Esophagus muscularis mucosa (tissue), 4 donors: ENCODE measurements around the gene LRRC47. TPM values are rescaled to one million over a fixed set of nuclear protein-coding genes. Genes with fewer than 3 reads are reported as not detected.
A peak's percentile ranks its signal among the peaks of the same experiment; 100 is the strongest.

Experiments used
- DNase-seq: peaks from one replicate; pipeline ENCODE4 v3.0.0-alpha.2; 2017; ENCODE audit errors: extremely low spot score
- H3K27ac ChIP-seq, 4 donors: fragments of 200-600 bp; sonication (generic); replicated peaks in 1 of 4; 1 replicate in 3 of 4; 2 replicates in 1 of 4; pipeline ENCODE4 v1.5.1; 2016 to 2019; ENCODE audit warnings: mild to moderate bottlenecking in 1 of 4
- H3K27me3 ChIP-seq, 4 donors: fragments of 200-600 bp; sonication (generic); one replicate each; pipeline versions ENCODE4 v1.5.1 to v1.6.0; 2016 to 2019
- H3K36me3 ChIP-seq, 4 donors: fragments of 200-600 bp; sonication (generic); one replicate each; pipeline ENCODE4 v1.5.1; 2016 to 2019
- H3K4me1 ChIP-seq, 4 donors: fragments of 200-600 bp; sonication (generic); one replicate each; pipeline ENCODE4 v1.5.1; 2016 to 2019
- H3K4me3 ChIP-seq, 4 donors: fragments of 200-600 bp; sonication (generic); 1 replicate in 2 of 4; 2 replicates in 2 of 4; pipeline ENCODE4 v1.5.1; 2016 to 2019; ENCODE audit warnings: mild to moderate bottlenecking in 4 of 4, moderate library complexity in 1 of 4
- H3K9me3 ChIP-seq, 4 donors: fragments of 200-600 bp; sonication (generic); 1 replicate in 3 of 4; 2 replicates in 1 of 4; pipeline ENCODE4 v1.5.1; 2016 to 2019
- CTCF ChIP-seq, 3 experiments: fragments of 200-600 bp in 2 of 3; fragments of 450-650 bp in 1 of 3; sonication (generic) in 2 of 3; IDR thresholded peaks; one replicate each; pipeline ENCODE4 v1.5.1; 2017 to 2019; ENCODE audit warnings: antibody characterized with exemption in 3 of 3, mild to moderate bottlenecking in 2 of 3, moderate library complexity in 1 of 3
- EP300 ChIP-seq: sonication (generic); formaldehyde crosslinking; IDR thresholded peaks from one replicate; pipeline ENCODE4 v1.6.1; 2017; ENCODE audit warnings: antibody characterized with exemption
- POLR2A ChIP-seq: fragments of 450-650 bp; IDR thresholded peaks from one replicate; pipeline ENCODE4 v1.6.1; 2017; ENCODE audit warnings: antibody characterized with exemption, moderate library complexity, mild to moderate bottlenecking, low read depth
- POLR2AphosphoS5 ChIP-seq, 2 donors: sonication (generic); formaldehyde crosslinking; IDR thresholded peaks; one replicate each; pipeline ENCODE4 v1.6.1; 2017; ENCODE audit warnings: antibody characterized with exemption in 2 of 2
- WGBS: methylation state at CpG from one replicate; pipeline ENCODE4 v1.1.5; 2018; 5-methylcytosine and 5-hydroxymethylcytosine counted together
- intact Hi-C: fragments of 100-400 bp; cut with DNase I; formaldehyde crosslinking; loops from one replicate; pipeline ENCODE4 v1.15.1; 2023
- total RNA-seq, 4 donors: library from RNA; depleted of rRNA; stranded (reverse); fragments of >200 nt; gene quantifications; one replicate each; pipeline versions ENCODE4 v1.1.0 to v1.2.1, GENCODE V29; 2016

LRRC47 gene
- total RNA-seq, 4 donors from 2014 or later: 34.1 to 51.6 (median 44.1) TPM

GRCh38 chr1:3771108-3772026 lies 24.9 kb downstream of the LRRC47 start:
- Histone ChIP-seq H3K9me3 (no peaks in the 10 kb centered on the region), H3K27me3 (peaks cover 0 to 5% (median 0%) of the 10 kb centered on the region in 4 donors), H3K27ac (peak overlapping the region; percentile 77 to 91 (median 84)), H3K4me1 (peaks cover 36 to 58% (median 52%) of the 10 kb centered on the region in 4 donors), H3K4me3 (peak overlapping the region; percentile 66 to 89 (median 76)), H3K36me3 (no peaks in the 10 kb centered on the region)
- intact Hi-C loops: no loop called here
- no peak for DNase-seq
- 51% methylated on average over 24 of the region's 32 CpGs for WGBS
- TF ChIP-seq POLR2A (no peak), EP300 (no peak), POLR2AphosphoS5 (IDR thresholded peaks at IDR 0.05) (no peak), CTCF (IDR thresholded peaks at IDR 0.05) (no peak)

- no peak overlapping the region for H3K27ac ChIP-seq
- no peak overlapping the region for H3K4me3 ChIP-seq
- no peak for TF ChIP-seq POLR2A
- no peak for TF ChIP-seq POLR2AphosphoS5 (IDR thresholded peaks at IDR 0.05)
- no peak for TF ChIP-seq CTCF (IDR thresholded peaks at IDR 0.05)
- no peaks in the 10 kb centered on the region for H3K9me3 ChIP-seq
- peaks cover 0 to 5% (median 0%) of the 10 kb centered on the region in 4 donors for H3K27me3 ChIP-seq
- WGBS: 89% methylated on average over 10 of the region's 16 CpGs
- H3K4me1 ChIP-seq: peaks cover 33 to 48% (median 40%) of the 10 kb centered on the region in 4 donors
- intact Hi-C loops: no loop called here
- DNase-seq: no peak
- H3K36me3 ChIP-seq: no peaks in the 10 kb centered on the region
Observed at GRCh38 chr1:3770047-3770765, 26.1 kb downstream of the LRRC47 start.

- DNase-seq: no peak
- H3K36me3 ChIP-seq: no peaks in the 10 kb centered on the region
- H3K9me3 ChIP-seq: no peaks in the 10 kb centered on the region
- TF ChIP-seq EP300: no peak
- TF ChIP-seq POLR2AphosphoS5 (IDR thresholded peaks at IDR 0.05): no peak
- no peak for TF ChIP-seq POLR2A
- no peak for TF ChIP-seq CTCF (IDR thresholded peaks at IDR 0.05)
- intact Hi-C loops: no loop called here
- H3K4me3 ChIP-seq: no peak overlapping the region
- H3K27me3 ChIP-seq: peaks cover 0 to 7% (median 0%) of the 10 kb centered on the region in 4 donors
- H3K4me1 ChIP-seq: peaks cover 21 to 36% (median 30%) of the 10 kb centered on the region in 4 donors
- 94% methylated on average over 16 of the region's 22 CpGs for WGBS
- H3K27ac ChIP-seq: no peak overlapping the region
Observed at GRCh38 chr1:3768811-3769390, 27.4 kb downstream of the LRRC47 start.

- intact Hi-C loops: no loop called here
- H3K27ac ChIP-seq: no peak overlapping the region
- no peaks in the 10 kb centered on the region for H3K36me3 ChIP-seq
- TF ChIP-seq EP300 (no peak), POLR2AphosphoS5 (IDR thresholded peaks at IDR 0.05) (no peak), POLR2A (no peak), CTCF (IDR thresholded peaks at IDR 0.05) (no peak)
- no peak for DNase-seq
- H3K4me1 ChIP-seq: peaks cover 10 to 21% (median 17%) of the 10 kb centered on the region in 4 donors
- 92% methylated on average over 14 of the region's 17 CpGs for WGBS
- H3K27me3 ChIP-seq: peaks cover 0 to 21% (median 3%) of the 10 kb centered on the region in 4 donors
- no peaks in the 10 kb centered on the region for H3K9me3 ChIP-seq
- no peak overlapping the region for H3K4me3 ChIP-seq
Observed at GRCh38 chr1:3767328-3767925, 28.9 kb downstream of the LRRC47 start.
